HG03095 (cell line): ENCODE measurements around the gene CELF4.

Experiments used
- ATAC-seq: cut with Tn5 transposase; IDR thresholded peaks from one replicate; pipeline ENCODE4 v1.9.1; 2021; ENCODE audit warnings: moderate library complexity; ENCODE audit not compliant: unreplicated experiment

Gene CELF4

DNA sequence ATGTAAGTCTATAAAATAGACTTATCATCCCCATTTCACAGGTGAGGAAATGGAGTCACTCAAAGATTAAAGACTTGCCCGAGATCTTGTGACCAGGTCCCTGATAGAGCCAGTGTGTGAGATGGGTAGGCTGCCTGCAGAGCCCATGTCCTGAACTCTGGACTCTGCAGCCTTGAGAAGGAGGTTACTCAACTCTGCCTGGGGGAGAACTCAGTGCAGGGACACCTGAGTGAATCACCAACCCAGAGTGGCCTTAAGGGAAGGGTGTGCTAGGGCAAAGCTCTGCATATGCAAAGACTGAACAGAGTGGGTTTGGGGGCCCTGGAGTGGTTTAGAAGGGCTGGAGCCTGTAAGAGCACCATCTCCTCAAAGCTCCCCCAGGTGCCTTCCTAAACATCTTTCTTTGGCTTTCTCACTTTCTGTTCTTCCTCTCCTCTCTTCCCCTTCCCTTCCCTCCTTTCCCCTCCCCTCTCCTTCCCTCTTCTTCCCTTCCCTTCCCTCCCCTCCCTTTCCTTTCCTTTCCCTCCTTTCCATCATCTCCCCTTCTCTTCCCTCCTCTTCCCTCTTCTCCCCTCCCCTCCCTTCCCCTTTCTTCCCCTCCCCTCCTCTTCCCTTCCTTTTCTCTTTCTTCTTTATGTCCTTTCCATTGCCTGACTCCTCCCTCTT, 67.6 kb downstream of the CELF4 start:
- no peak for ATAC-seq

DNA sequence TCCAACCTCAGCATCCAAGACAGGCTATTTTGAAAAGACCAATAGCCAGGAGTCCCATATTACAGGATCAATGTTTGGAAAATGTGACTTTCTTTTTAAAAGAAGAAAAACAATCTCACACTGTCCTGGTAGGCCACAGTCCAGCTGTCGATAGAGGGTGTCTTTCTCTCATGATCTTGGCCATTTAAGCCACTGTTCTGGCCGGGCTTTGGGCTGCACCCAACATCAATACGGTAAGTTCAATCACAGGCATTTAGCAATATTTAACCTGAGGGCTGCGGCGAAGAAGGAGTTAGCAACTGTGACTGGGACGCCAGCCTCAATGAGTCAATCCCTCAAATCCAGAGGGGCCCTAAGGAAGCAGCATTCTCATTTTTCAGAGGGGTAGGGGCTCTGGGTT, 69.0 kb downstream of the CELF4 start:
- no peak for ATAC-seq

DNA sequence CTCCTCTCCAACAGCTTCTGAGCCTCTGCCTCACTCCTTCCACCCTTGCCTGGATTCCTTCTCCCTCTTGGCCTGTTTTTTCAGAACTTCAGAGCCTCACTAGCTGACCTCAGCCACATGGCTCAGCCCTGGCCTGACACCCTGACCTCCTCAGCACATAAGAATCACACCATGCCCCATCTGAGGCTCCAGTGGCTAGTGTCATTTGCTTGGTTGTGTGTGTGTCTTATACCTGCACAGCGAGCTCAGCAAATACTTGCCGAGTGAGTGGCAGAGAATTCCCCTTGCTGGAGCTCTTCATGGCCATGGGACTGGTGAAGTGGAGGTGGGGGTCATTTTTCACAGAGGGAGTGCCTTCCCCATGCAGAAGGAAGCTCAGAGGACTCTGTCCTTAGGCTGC, 70.2 kb downstream of the CELF4 start:
- ATAC-seq = no peak

DNA sequence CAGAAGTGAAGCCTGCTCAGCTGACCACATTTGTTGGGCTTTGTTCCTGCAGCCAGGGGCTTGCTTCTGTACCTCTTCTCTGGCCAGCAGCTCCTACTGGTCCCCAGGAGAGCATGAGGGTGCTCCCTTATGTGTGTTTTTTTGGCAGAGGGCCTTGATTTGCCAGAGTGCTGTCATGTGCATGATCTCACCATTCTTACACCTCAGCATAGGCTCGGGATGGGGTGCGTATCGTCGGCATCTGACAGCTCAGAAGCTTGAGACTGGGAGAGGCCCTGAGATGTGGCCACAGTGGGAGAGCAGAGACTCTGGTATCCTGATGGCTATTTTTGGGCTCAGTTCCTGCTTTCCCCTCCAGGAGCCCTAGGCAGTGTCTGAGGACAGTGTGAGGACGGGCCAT, 71.2 kb downstream of the CELF4 start:
- no peak for ATAC-seq

DNA sequence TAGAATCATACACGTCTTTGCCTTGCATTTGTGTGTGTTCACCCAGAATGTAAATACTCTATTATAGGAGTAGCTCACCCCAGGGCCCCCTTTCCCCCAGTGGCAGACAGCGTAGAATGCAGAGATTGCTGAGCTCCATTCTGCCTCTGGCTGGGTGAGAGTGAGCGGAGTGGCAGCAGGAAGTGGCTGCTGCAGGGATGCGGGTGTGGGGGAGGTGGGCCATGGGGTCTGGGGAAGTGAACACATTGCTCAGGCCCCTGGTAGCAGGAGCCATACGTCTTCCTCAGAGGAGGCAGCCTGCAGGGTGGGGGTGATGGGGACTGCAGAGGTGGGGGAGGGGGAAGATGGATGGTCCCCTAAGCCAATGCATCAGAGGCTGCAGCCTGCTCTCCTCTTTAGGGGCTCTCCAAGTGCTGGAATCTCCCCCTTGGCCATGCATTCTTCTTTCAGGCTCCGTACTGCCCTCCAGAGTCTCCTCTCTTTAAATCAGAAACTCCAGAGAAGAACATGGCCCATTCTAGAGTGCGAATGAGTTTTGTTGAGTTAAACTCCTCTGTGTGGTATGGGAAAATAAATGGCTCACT, 72.2 kb downstream of the CELF4 start:
- ATAC-seq = no peak

DNA sequence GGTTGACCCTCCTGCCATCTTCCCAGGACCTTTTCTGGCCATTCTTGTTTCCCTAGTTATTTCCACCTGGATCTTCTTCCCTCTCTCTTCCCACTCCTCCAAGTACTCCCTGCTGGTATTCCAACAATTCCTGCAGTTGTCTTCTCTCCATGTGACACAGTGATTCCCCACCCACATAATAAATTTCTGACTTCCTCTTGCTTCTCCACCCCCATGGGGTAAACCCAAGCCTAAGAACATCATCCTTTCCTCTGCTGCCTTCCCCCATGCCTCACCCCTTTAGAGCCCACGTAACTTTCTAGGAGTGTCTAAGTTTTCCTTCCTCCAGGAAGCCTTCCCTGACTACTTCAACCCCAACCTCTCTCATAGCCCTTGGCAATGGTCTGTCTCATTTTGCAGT, 72.6 kb downstream of the CELF4 start:
- no peak for ATAC-seq

DNA sequence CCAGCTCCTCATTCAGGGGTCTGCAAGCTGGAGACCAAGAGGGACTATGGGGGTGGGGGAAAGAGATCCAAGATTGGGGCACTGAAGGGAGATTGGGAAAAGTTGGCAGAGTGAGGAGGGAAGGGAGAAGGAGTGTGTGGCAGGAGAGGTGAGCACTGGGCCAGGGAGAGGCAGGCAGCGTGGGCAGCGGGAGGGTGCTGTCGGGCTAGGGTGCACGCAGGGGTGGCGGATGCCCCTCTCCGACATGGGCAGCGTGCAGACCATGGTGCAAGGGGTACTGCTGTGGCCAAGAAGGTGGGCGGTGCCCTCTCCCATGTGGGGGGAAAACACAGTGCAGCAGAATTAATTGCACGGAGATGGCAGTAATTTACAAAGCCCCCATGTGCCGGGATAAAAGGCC, 74.1 kb downstream of the CELF4 start:
- no peak for ATAC-seq

DNA sequence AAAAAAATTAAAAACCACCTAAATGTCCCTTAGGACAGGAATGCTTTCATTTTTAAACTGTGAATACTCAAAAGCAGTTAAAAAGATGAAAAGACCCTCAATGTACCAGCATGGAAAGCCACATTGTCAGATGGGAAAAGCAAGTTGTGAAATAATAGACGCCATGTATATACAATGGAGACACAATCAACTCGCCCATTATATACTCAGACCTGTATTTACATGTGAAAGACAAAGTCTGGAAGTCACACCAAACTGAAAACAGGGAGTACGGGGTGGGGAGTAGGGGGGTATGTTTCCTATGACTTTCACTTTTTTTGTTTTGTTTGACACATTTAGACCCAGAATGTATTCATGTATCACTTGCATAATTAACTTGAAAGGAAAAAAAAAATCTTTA, 75.6 kb downstream of the CELF4 start:
- no peak for ATAC-seq

DNA sequence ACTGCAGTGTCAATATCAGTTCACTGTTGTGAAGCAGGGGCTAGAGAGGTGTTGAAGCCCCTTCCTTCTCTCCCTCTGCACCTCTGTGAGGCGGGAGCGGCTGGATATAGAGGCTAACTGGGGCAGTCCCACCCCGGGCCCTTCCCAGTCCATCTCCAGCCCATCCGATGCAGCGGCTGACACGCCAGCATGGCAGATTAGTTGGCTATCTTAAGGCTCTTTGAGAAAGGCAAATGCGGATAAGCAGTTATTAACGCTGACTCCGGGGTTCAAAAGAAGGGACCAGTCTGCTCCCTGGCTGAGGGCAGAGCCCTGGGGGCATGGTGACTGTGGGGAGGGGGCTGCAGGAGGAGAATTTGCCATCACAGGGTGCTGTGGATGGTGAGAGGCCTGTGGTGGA, 76.6 kb downstream of the CELF4 start:
- ATAC-seq = no peak

DNA sequence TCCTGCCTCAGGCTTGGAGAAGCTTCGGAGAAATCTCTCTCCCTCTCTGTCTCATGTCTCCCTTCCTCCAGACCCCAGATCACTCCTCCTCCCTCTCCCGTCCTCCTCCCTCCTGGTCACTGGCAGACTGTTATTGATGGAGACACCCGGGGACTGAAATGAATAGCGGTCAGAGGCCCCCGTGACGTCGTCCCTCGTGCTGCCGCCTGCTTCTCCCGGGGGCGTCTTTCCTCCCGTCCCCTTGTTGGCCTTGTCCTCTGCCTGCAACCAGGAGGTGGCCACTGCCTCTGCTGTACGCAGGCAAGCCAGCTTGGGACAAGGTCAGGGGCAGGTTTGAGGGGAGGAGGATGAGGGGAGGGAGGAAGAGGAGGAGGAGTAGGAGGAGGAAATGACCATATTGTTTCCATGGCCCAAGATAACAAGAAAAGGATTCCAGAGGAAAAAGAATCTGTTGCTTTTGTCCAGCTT, 78.2 kb downstream of the CELF4 start:
- no peak for ATAC-seq

DNA sequence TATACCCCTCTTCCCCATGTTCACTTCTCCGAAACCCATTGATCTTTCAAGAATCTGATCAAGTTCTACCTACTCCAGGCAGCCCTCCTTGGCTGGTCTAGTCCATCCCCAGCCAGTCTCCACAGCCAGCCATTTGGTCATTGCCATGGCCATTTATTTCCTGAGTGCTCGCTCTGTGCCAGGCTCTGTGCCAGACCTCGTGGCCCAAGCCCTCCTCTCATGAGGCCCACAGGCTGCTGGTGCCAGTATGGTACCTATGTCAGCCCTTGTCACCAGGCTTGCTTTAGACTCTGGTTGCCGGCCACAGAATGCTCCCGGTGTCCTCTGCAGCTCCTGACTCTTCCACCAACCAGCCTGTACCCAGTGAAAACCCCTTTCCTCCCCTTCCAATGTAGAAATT, 78.8 kb downstream of the CELF4 start:
- no peak for ATAC-seq

DNA sequence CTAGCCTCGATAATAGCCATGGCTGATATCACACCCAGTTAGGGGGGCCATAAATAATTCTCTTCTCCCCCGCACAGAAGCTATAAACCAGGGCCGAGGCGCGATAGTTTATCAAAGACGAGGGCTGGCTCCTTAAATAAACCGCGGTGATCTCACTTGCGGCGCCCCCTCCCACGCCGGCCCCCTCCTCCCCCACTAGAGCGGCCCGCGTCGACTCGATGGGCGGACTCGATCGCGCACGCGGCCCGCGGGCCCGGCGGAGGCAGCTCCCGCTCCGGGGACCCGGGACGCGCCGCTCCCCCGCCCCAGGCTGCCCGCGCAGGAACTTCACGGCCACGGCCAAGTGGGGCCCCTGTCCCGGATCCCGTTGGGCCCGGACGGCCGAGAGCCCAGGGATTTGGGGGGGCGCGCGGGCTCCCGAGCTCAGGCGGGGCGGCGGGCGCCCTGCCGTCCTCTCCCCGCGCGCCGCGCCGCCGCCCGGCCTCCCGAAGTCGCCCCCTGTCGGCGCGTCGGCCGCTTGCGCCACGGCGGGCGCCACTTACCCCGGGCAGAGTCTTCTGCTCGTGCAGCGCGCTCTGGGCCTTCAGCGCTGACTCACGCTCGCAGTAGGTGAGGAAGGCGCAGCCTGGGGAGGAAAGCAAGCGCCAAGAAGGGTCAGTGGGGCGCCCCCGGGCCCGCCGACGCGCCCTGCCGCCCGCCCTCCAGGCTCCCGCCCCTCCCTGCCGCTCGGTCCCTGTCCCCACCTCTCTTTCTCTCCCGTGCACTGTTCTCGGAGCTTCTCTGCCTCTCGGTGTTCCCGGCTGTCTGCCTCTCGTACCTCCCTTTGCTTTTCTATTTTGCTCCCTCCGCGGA, 80.4 kb downstream of the CELF4 start:
- ATAC-seq = no peak

DNA sequence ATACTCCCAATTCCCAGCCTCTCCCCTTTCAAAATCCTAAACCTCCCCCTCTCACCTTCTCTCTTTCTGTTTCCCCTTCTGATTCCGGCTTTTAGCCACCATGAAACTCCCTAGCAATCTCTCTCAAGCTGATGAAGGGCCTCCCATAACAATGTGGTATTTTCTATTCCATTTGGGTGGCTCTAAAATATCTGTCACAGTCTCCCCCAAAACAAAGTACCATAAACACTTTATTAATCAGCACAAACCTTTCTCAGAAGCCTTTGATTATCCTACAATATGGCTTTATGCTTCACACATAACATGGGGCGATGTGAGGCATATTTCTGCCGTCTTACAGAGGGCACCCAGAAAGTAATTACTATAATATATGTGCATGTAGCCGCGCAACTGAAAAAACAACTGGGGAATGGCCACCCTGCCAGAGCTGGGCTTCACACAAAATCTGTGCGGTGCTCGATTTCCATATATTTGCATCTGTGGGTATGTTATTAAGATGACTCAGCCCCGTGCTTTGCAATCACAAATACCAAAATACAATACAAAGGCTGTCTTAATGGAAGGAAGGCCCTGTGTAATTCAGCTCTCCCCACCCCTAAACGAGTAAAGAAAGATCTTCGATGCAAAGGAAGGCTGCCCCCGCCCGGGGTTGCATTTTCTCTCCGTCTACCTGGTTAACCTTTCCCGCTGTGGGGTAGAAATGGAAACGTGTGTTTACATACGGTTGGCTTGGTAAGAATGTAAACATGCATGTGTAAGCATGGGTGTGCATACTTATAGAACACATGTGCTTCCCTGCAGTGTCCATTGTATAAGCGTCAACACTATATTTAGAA, 81.4 kb downstream of the CELF4 start:
- no peak for ATAC-seq

DNA sequence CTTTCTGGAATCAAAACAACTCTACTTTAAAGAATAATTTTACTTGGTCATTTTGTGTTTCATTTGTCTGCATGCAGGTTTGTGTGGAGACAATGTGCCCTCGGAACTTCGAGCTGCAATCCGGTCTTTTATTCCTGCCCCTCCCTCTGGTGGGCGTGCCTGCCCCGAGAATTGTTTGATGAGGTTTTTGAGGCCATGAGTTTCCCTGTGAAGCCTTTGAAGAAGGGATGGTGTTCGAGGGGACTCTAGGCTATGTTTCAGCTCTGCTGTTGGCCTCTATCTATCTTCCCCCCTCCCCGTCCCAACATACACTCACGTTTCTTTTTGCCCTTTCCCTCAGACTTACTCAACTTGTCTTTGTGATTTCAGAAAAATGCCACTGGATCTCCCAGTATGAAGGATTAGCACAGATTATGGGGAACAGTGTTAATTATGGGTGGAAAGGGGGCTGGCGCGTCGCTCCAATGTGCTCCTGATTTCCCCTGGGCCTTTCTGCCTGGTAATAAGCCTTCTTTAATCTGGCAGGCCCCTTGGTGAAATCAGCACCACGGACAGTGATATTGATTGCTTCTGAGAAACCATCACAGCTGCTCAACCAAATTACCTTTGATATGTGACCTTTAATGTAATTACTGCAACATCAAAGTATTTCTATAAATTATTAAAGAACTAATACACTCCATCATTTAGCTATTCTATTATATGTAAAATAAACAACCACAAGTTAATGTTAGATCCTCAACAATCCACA, 82.2 kb downstream of the CELF4 start:
- no peak for ATAC-seq

DNA sequence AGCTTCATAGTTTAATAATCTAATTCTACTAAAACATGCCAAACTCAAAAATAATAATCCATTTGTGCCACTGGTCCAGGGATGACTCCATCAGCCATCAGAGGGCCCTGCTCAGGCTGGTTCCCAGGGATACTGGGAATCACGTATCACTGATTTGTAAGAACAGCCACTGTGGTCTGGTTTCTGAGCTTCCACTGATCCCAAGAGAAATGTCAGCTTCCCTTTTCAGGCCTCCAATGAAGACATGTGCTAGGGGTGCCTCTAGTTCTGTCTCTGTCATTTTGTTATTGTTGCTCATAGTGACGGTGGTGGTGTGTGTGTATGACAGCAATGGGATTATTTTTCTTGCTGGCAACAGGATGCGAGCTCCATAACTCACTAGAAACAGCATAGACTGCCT, 83.2 kb downstream of the CELF4 start:
- ATAC-seq = no peak

DNA sequence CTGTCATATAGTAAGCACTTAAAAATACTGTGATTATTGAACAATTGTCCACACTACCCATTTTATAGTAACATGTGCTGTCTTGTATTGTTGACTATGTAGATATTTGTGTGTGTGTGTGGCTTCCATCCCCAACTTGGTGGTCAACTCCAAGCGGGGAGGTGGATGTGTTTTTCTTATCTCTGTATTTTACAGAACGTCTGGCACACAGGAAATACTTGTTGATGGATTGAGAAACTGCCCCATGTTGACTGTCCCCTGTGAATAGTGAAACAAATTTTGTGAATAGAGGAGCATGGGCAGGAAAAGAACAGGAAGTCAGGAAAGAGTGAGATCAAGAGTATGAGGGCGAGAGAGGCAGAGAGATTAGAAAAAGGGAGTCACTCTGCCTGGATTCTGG, 83.6 kb downstream of the CELF4 start:
- ATAC-seq = no peak

DNA sequence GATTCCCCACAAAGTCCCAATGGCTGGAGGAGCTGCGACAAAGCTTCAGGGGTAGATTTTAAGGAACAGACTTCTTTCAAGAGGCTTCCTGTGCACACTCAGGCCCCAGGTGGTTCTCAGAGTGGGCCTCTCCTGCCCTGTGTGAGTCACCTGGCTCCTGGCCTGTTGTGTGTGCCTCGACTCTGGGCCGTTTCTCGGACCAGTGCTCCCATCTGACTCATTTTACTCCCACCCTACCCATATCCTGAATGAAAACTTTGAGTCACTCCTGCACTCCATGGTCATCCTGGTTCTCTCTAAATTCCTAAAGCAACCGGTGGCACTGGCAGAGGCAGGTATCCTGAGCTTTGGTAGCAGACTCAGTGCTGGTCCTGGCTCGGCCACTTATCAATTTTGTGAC, 84.1 kb downstream of the CELF4 start:
- no peak for ATAC-seq

DNA sequence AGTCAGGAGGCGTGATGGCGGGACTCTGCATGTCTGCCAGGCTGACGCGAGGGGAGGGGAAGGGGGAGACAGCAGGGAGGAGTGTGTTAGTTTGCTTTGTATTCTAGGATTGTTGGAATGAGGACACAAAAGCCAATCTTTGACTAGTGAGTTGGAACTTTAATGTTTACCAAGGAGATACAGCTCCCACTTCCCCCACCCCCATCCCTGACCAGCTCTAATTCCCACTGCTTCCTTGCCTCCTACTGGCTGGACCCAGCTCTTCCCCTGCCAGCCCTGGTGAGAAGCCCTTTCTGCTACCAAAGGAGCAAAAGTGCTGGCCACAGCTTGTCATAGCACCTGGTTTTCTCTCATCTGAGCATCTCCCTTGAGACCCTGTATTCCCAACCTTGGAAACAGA, 84.5 kb downstream of the CELF4 start:
- no peak for ATAC-seq

DNA sequence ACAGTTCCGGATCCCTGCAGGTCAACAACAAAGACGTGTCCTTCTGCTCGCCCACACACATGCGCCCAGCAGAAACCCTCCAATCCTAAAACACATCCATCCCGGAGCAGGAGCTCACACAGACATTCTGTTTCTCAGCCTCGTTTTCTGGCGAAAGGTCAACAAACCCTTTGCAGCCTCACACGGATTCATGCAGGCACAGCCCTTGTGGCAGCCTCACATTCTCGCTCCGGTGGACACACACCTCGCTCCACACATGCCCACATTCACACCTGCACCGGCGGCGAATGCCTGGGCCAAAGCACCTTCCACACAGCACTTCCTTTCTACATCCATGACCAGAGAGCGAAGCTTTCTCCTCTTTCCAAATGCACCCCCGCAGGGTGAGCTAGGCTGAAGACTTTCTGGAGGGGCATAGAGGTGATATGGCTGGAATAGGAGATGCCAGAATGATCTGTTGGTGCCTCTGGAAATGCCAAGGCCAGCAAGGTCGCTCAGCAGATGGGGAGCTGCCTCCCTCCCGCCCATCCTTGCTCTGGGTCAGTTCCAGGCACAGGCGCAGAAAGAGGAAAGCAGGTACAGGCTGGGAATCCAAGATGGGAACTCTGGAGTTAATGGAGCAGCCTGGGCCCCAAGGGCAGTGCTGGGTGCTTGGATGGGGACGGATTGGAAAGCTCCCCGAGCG, 88.8 kb downstream of the CELF4 start:
- no peak for ATAC-seq

DNA sequence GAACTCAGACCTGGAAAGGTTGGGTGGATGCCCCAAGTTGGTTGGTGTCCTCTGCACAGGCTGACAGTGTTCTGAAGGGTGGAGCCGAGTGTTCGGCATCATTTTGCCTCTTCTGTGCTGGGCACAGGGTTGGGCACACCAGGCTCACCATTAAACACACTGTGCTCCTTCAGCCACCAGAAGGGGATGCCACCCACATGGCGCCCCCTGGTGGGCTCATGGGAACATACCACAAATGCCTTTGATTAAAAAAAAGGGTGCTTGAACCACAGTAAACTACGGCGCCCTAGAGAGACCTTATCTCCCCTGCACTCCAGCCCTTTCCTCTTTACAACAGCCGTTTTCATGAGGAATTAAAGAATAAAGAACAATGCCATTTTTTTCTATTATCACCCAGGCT, 89.4 kb downstream of the CELF4 start:
- ATAC-seq = no peak
